ENCODE data around the gene PRKCH. TPM values are rescaled to one million over a fixed set of nuclear protein-coding genes. Genes with fewer than 3 reads are reported as not detected.

The PRKCH gene
- total and polyA plus RNA-seq, 10 of the 15 experiments (the other 5 are each of a cell fraction or from before 2014, with no cell fraction given): 10.7 to 140 (median 33.2) TPM

DNA sequence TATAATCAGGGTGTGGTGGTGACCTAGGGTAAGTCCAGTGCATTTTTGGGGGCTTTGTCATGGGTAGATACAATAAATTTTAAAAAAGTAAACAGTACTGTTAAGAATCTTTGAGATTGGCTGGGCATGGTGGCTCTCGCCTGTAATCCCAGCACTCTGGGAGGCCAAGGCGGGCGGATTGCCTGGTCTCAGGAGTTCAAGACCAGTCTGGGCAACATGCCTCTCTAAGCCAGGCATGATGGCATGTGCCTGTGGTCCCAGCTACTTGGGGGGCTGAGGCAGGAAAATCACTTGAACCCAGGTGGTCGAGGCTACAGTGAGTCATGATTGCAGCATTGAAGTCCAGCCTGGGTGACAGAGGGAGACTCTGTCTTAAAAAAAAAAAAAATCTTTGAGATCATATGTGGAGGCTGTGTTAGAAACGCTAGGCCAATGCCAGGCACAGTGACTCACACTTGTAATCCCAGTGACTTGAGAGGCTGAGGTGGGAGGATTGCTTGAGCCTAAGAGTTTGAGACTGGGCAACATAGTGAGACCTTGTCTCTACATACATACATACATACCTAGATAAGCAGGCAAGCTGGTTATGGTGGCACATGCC is 67.7 kb downstream of the PRKCH start (continued):
- TF ChIP-seq, protein P1, sequence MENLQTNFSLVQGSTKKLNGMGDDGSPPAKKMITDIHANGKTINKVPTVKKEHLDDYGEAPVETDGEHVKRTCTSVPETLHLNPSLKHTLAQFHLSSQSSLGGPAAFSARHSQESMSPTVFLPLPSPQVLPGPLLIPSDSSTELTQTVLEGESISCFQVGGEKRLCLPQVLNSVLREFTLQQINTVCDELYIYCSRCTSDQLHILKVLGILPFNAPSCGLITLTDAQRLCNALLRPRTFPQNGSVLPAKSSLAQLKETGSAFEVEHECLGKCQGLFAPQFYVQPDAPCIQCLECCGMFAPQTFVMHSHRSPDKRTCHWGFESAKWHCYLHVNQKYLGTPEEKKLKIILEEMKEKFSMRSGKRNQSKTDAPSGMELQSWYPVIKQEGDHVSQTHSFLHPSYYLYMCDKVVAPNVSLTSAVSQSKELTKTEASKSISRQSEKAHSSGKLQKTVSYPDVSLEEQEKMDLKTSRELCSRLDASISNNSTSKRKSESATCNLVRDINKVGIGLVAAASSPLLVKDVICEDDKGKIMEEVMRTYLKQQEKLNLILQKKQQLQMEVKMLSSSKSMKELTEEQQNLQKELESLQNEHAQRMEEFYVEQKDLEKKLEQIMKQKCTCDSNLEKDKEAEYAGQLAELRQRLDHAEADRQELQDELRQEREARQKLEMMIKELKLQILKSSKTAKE (IDR thresholded peaks at IDR 0.05; ENCODE audit: low read depth, poor library complexity, severe bottlenecking): no peak
- TF ChIP-seq, protein P2, sequence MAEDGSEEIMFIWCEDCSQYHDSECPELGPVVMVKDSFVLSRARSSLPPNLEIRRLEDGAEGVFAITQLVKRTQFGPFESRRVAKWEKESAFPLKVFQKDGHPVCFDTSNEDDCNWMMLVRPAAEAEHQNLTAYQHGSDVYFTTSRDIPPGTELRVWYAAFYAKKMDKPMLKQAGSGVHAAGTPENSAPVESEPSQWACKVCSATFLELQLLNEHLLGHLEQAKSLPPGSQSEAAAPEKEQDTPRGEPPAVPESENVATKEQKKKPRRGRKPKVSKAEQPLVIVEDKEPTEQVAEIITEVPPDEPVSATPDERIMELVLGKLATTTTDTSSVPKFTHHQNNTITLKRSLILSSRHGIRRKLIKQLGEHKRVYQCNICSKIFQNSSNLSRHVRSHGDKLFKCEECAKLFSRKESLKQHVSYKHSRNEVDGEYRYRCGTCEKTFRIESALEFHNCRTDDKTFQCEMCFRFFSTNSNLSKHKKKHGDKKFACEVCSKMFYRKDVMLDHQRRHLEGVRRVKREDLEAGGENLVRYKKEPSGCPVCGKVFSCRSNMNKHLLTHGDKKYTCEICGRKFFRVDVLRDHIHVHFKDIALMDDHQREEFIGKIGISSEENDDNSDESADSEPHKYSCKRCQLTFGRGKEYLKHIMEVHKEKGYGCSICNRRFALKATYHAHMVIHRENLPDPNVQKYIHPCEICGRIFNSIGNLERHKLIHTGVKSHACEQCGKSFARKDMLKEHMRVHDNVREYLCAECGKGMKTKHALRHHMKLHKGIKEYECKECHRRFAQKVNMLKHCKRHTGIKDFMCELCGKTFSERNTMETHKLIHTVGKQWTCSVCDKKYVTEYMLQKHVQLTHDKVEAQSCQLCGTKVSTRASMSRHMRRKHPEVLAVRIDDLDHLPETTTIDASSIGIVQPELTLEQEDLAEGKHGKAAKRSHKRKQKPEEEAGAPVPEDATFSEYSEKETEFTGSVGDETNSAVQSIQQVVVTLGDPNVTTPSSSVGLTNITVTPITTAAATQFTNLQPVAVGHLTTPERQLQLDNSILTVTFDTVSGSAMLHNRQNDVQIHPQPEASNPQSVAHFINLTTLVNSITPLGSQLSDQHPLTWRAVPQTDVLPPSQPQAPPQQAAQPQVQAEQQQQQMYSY (CRISPR knock-in tag; IDR thresholded peaks at IDR 0.05): no peak
- TF ChIP-seq ESRRA (IDR thresholded peaks at IDR 0.05; ENCODE audit: low read length) (no peak), ZZZ3 (IDR thresholded peaks at IDR 0.05; ENCODE audit: control insufficient read depth, insufficient read length, low read depth) (no peak), RUNX3 (IDR thresholded peaks at IDR 0.05; ENCODE audit: low read length) (0 out of 2 replicates have a peak, but pooled peaks have one; percentile 4), LARP7 (IDR thresholded peaks at IDR 0.05) (peak; percentile 54; the same call in 1 of the 2 replicates), POLR2A (IDR thresholded peaks at IDR 0.05; ENCODE audit: low read depth, low read length) (no peak), HCFC1 (IDR thresholded peaks at IDR 0.05; ENCODE audit: low read length) (no peak), CBX3 (IDR thresholded peaks at IDR 0.05; ENCODE audit: borderline replicate concordance, low read depth) (no peak), SP1 (IDR thresholded peaks at IDR 0.05; ENCODE audit: low read depth, low read length) (no peak), HDGF (IDR thresholded peaks at IDR 0.05) (0 out of 2 replicates have a peak, but pooled peaks have one; percentile 42), HDAC2 (IDR thresholded peaks at IDR 0.05) (no peak), RCOR1 (conservative IDR thresholded peaks at IDR 0.05; ENCODE audit: low read depth, low read length) (no peak), SUZ12 (IDR thresholded peaks at IDR 0.05; ENCODE audit: unreplicated experiment) (no peak), MEF2A (IDR thresholded peaks at IDR 0.05; ENCODE audit: insufficient read depth, low read depth, low read length) (no peak), NR2C1 (IDR thresholded peaks at IDR 0.05) (no peak)
- TF ChIP-seq, protein P3, sequence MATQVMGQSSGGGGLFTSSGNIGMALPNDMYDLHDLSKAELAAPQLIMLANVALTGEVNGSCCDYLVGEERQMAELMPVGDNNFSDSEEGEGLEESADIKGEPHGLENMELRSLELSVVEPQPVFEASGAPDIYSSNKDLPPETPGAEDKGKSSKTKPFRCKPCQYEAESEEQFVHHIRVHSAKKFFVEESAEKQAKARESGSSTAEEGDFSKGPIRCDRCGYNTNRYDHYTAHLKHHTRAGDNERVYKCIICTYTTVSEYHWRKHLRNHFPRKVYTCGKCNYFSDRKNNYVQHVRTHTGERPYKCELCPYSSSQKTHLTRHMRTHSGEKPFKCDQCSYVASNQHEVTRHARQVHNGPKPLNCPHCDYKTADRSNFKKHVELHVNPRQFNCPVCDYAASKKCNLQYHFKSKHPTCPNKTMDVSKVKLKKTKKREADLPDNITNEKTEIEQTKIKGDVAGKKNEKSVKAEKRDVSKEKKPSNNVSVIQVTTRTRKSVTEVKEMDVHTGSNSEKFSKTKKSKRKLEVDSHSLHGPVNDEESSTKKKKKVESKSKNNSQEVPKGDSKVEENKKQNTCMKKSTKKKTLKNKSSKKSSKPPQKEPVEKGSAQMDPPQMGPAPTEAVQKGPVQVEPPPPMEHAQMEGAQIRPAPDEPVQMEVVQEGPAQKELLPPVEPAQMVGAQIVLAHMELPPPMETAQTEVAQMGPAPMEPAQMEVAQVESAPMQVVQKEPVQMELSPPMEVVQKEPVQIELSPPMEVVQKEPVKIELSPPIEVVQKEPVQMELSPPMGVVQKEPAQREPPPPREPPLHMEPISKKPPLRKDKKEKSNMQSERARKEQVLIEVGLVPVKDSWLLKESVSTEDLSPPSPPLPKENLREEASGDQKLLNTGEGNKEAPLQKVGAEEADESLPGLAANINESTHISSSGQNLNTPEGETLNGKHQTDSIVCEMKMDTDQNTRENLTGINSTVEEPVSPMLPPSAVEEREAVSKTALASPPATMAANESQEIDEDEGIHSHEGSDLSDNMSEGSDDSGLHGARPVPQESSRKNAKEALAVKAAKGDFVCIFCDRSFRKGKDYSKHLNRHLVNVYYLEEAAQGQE (IDR thresholded peaks at IDR 0.05; ENCODE audit: low read depth, low read length): no peak
- TF ChIP-seq, protein P4, sequence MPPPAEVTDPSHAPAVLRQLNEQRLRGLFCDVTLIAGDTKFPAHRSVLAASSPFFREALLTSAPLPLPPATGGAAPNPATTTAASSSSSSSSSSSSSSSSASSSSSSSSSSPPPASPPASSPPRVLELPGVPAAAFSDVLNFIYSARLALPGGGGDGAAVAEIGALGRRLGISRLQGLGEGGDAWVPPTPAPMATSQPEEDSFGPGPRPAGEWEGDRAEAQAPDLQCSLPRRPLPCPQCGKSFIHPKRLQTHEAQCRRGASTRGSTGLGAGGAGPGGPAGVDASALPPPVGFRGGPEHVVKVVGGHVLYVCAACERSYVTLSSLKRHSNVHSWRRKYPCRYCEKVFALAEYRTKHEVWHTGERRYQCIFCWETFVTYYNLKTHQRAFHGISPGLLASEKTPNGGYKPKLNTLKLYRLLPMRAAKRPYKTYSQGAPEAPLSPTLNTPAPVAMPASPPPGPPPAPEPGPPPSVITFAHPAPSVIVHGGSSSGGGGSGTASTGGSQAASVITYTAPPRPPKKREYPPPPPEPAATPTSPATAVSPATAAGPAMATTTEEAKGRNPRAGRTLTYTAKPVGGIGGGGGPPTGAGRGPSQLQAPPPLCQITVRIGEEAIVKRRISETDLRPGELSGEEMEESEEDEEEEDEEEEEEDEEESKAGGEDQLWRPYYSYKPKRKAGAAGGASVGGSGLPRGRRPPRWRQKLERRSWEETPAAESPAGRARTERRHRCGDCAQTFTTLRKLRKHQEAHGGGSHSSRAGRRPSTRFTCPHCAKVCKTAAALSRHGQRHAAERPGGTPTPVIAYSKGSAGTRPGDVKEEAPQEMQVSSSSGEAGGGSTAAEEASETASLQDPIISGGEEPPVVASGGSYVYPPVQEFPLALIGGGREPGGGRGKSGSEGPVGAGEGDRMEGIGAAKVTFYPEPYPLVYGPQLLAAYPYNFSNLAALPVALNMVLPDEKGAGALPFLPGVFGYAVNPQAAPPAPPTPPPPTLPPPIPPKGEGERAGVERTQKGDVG (CRISPR knock-in tag; IDR thresholded peaks at IDR 0.05): no peak
- TF ChIP-seq, protein P5, sequence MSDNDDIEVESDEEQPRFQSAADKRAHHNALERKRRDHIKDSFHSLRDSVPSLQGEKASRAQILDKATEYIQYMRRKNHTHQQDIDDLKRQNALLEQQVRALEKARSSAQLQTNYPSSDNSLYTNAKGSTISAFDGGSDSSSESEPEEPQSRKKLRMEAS (IDR thresholded peaks at IDR 0.05; ENCODE audit: low read depth, low read length): no peak

All from GM12878 (cell line).